GM12878 (cell line): ENCODE data around the gene ABCA7. TPM values are rescaled to one million over a fixed set of nuclear protein-coding genes. Genes with fewer than 3 reads are reported as not detected.
A peak's percentile ranks its signal among the peaks of the same experiment; 100 is the strongest.

Source experiments
- ASH2L ChIP-seq: fragments of 300-600, 200-600 bp; sonication (generic); IDR thresholded peaks from 2 replicates; pipeline ENCODE4 v1.6.1; 2017; ENCODE audit warnings: low read depth, mild to moderate bottlenecking, borderline replicate concordance
- CBFB ChIP-seq: IDR thresholded peaks from 2 replicates; pipeline ENCODE4 v1.6.1; 2016; ENCODE audit warnings: antibody characterized with exemption, low read depth
- CHD2 ChIP-seq: IDR thresholded peaks from 2 replicates; pipeline ENCODE4 v1.6.1; 2011; ENCODE audit warnings: low read depth, low read length, improper control_type of control experiment, borderline replicate concordance
- CTCF ChIP-seq, 3 experiments: IDR thresholded peaks in 2 of 3; conservative IDR thresholded peaks in 1 of 3; 2 replicates each; pipeline ENCODE4 v1.5.1; 2011; ENCODE audit warnings: low read depth in 3 of 3, low read length in 3 of 3, mild to moderate bottlenecking in 3 of 3, control low read depth in 2 of 3, moderate library complexity in 2 of 3, inconsistent platforms in 1 of 3, mixed read lengths in 1 of 3; ENCODE audit not compliant: control insufficient read depth in 2 of 3, insufficient read depth in 1 of 3; ENCODE audit errors: extremely low read depth in 1 of 3
- E2F4 ChIP-seq: IDR thresholded peaks from 2 replicates; pipeline ENCODE4 v1.6.1; 2012; ENCODE audit warnings: low read depth, low read length, improper control_type of control experiment
- ELK1 ChIP-seq: IDR thresholded peaks from 2 replicates; pipeline ENCODE4 v1.6.1; 2012; ENCODE audit warnings: low read depth, low read length, improper control_type of control experiment
- EZH2 ChIP-seq: IDR thresholded peaks from 2 replicates; pipeline ENCODE4 v1.6.1; 2012; ENCODE audit warnings: low read depth, mild to moderate bottlenecking, control low read depth, inconsistent platforms, low read length, borderline replicate concordance; ENCODE audit not compliant: control insufficient read depth
- FOS ChIP-seq: IDR thresholded peaks from 3 replicates; pipeline ENCODE4 v1.6.1; 2011; ENCODE audit warnings: borderline replicate concordance; ENCODE audit not compliant: insufficient read length; ENCODE audit errors: extremely low read depth
- GABPA ChIP-seq: IDR thresholded peaks from 2 replicates; pipeline ENCODE4 v1.6.1; 2014; ENCODE audit warnings: antibody characterized with exemption, low read depth, mild to moderate bottlenecking, inconsistent platforms
- HDAC6 ChIP-seq: fragments of 200-600 bp; sonication (generic); IDR thresholded peaks from one replicate; pipeline ENCODE4 v1.8.0; 2017; ENCODE audit warnings: antibody characterized with exemption; ENCODE audit not compliant: unreplicated experiment
- HSF1 ChIP-seq: fragments of 150-350 bp; IDR thresholded peaks from 2 replicates; pipeline ENCODE4 v1.6.1; 2014; ENCODE audit warnings: mild to moderate bottlenecking, low read depth, low read length
- MYB ChIP-seq: fragments of 150-350 bp; IDR thresholded peaks from 2 replicates; pipeline ENCODE4 v1.6.1; 2014; ENCODE audit warnings: mild to moderate bottlenecking, low read depth, low read length, borderline replicate concordance
- NR2F1 ChIP-seq: fragments of 450-650 bp; conservative IDR thresholded peaks from 2 replicates; pipeline ENCODE4 v1.6.1; 2017; ENCODE audit warnings: mild to moderate bottlenecking
- POLR2A ChIP-seq: IDR thresholded peaks from 2 replicates; pipeline ENCODE4 v1.6.1; 2011; ENCODE audit warnings: low read depth, mild to moderate bottlenecking, low read length
- POLR2AphosphoS2 ChIP-seq: IDR thresholded peaks from 2 replicates; pipeline ENCODE4 v1.6.1; 2011; ENCODE audit warnings: low read depth, mild to moderate bottlenecking, low read length, improper control_type of control experiment, moderate library complexity
- PRDM15 ChIP-seq: fragments of 450-650 bp; formaldehyde crosslinking; IDR thresholded peaks from 2 replicates; pipeline ENCODE4 v1.4.0; 2020; ENCODE audit warnings: mild to moderate bottlenecking, moderate library complexity
- RAD21 ChIP-seq: IDR thresholded peaks from 2 replicates; pipeline ENCODE4 v1.6.1; 2011; ENCODE audit warnings: mild to moderate bottlenecking, low read depth, low read length, moderate library complexity; ENCODE audit not compliant: insufficient read depth
- RUNX3 ChIP-seq: IDR thresholded peaks from 2 replicates; pipeline ENCODE4 v1.6.1; 2012; ENCODE audit warnings: low read length, inconsistent platforms
- SMAD1 ChIP-seq: fragments of 450-650 bp; IDR thresholded peaks from 2 replicates; pipeline ENCODE4 v1.6.1; 2018; ENCODE audit warnings: mild to moderate bottlenecking, low read depth; ENCODE audit not compliant: partially characterized antibody
- YBX1 ChIP-seq: fragments of 450-650 bp; IDR thresholded peaks from 2 replicates; pipeline ENCODE4 v1.6.1; 2016; ENCODE audit warnings: antibody characterized with exemption
- ZNF217 ChIP-seq: fragments of 450-650 bp; IDR thresholded peaks from 2 replicates; pipeline ENCODE4 v1.6.1; 2017; ENCODE audit warnings: antibody characterized with exemption, mild to moderate bottlenecking
- ZZZ3 ChIP-seq: IDR thresholded peaks from 2 replicates; pipeline ENCODE4 v1.6.1; 2011; ENCODE audit warnings: low read depth; ENCODE audit not compliant: control insufficient read depth, insufficient read length
- polyA plus RNA-seq, 11 experiments: library from polyadenylated mRNA; depleted of rRNA in 4 of 11; unstranded in 6 of 11; stranded (reverse) in 5 of 11; fragments of >200 nt; fragmentation: Nextera tagmentation in 4 of 11; fragmentation: Illumina TruSeq in 1 of 11; extraction: Ambion mirVana in 4 of 11; extraction: Trizol in 1 of 11; gene quantifications; 1 replicate in 1 of 11; 2 replicates in 10 of 11; pipeline versions ENCODE4 v1.2.1 to v1.2.3, GENCODE V29; 2011 to 2016; ENCODE audit warnings: inconsistent platforms in 2 of 11, missing spikeins in 2 of 11, low read depth in 1 of 11
- total RNA-seq, 4 experiments: library from RNA; depleted of rRNA in 3 of 4; stranded (reverse); fragments of >200 nt in 3 of 4; fragmentation: Illumina TruSeq in 1 of 4; extraction: Trizol in 1 of 4; gene quantifications; 2 replicates each; pipeline versions ENCODE4 v1.2.1 to v1.2.3, GENCODE V29; 2013 to 2021

ABCA7 gene
- total and polyA plus RNA-seq, 10 of the 15 experiments (the other 5 are each of a cell fraction or from before 2014, with no cell fraction given) = 1.0 to 49.5 (median 14.8) TPM

GRCh38 chr19:1087813-1088415 lies 48.0 kb downstream of the ABCA7 start (continued):
- TF ChIP-seq HSF1 (no peak), PRDM15 (CRISPR knock-in tag) (no peak), E2F4 (no peak), SMAD1 (peak; percentile 12), NR2F1 (peak; percentile 75), ASH2L (no peak), ZNF217 (no peak), RUNX3 (peak; percentile 83), CBFB (peak; percentile 35; the same call in 1 of the 2 replicates), MYB (no peak), ZZZ3 (no peak), HDAC6 (no peak), ELK1 (no peak), CTCF (IDR thresholded peaks at IDR 0.05 in 2 of 3, conservative IDR thresholded peaks at IDR 0.05 in 1 of 3; ENCODE audit: control insufficient read depth in 2 of 3, extremely low read depth in 1 of 3, insufficient read depth in 1 of 3, low read depth in 3 of 3, low read length in 3 of 3) (peak in 2 of 3 experiments; percentile 9 to 26; a peak in 2 of 6 replicates), POLR2A (peak; percentile 71), FOS (no peak), POLR2AphosphoS2 (no peak; the same call in 1 of the 2 replicates), YBX1 (no peak), CHD2 (0 out of 2 replicates have a peak, but pooled peaks have one; percentile 14), GABPA (no peak), EZH2 (no peak), RAD21 (no peak)
